HTERT RPE-1 (cell line): ENCODE results near the gene EMC10.

Experiments
- in situ Hi-C: fragments of 300-500 bp; cut with MboI; formaldehyde crosslinking; loops from 4 replicates; pipeline ENCODE4 v1.14.3; 2020; ENCODE audit warnings: low sequenced_read_pairs

The EMC10 gene

DNA sequence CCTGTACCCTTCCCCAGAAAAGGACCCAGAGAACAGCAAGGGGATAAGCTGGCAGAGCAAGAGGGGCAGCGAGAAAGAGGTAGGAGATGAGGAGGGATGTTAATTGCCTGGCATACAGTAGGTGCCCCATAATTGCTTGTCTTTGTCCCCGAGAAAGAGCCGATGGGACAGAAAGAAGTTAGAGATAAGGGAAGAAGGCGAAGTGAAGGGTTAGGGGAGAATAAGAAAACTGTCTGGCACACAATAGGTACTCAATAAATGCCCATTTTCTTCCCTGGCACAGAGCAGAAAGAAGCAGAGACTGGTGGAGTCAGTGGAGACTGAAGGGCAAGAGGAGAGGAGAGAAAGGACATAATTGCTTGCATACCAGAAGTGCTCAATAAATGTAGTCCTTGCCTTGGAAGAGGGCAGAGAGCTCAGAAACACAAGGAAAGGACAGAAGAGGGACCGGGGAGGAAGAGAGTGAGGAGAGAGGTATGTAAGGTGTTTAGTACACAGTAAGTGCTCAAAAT, 18.8 kb downstream of the EMC10 start:
- in situ Hi-C loops = no loop called here

DNA sequence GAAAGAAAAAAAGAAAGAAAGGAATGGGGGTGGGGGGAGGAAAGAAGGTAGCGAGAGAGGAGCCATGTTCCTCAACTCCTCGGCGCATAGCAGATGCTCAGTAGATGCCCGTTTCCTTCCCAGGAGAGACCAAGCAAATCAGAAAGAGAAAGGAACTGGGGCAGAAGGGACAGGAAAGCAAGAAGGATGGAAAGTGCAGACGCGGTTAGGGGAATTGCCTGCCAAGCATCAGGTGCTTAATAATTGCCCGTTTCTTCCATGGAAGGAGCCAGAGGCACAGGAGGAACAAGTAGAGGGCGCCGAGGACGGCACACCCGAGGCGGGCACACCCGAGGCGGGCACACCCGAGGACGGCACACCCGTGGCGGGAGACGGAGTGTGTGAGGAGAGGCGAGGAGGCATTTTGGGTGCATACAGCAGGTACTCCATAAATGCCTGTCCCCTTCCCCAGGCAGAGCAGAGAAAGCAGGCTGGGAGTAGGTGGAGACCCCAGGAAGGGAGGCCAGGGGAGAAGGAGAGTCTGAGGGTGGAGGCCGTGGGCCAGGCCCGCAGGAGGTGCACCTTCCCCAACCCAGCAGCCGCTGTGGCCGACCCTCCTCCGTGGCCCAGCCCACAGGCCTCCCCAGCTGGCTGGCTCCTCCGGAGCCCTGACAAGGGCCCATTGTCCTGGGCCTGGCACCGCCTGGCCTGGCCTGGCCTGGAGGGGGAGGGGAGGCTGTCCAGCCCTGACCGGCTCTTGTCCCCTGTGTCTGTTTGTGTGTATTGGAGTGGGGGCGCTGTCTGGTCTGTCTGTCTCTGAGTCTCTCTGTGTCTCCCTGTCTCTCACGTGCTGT, 20.1 kb downstream of the EMC10 start:
- in situ Hi-C loops = no loop called here

DNA sequence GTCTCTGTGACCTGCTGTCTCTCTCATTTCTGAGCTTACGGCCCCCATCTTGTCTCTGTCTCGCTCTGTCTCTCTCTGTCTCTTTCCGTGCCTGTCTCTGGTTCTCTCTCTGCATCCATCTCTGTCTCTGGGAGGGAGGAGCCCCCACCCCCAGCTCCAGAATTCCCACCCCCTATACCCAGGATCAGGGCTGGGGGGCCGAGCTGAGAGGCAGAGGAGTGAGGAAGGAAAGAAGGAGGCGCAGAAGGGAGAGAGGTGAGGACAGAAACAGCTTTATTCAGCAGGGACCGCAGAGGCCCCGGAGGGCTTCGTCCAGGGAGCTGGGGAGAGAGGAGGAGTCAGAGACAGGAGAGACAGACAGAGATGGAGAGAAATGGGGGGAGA, 20.7 kb downstream of the EMC10 start:
- in situ Hi-C loops = no loop called here

DNA sequence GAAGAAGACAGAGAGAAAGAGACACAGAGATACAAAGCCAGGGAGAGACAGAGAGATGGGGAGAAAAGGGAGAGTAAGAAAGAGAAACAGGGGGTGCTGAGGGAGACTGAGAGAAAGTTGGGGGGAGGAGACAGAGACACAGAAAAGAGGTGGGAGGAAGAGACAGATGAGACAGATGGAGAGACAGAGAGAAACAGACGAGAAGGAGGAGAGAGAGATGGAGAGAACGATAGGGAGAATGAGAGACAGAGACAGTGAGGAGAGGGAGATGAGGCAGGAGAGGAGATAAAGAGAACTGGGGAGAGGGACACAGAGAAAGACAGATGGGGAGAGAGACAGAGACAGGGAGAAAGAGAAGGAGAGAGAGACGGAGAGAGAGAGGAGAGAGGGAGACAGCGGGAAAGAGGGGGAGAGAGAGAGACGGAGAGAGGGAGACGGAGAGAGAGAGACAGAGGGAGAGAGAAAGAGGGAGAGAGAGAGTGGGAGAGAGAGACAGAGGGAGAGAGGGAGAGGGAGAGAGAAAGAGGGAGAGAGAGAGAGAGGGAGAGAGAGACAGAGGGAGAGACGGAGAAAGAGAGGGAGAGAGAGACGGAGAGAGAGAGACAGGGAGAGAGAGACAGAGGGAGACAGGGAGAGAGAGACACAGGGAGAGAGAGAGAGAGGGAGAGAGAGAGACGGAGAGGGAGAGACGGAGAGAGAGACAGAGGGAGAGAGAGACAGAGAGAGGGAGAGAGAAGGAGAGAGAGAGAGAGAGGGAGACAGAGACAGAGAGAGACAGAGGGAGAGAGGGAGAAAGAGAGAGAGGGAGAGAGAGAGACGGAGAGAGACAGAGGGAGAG, 22.1 kb downstream of the EMC10 start:
- in situ Hi-C loops = no loop called here

DNA sequence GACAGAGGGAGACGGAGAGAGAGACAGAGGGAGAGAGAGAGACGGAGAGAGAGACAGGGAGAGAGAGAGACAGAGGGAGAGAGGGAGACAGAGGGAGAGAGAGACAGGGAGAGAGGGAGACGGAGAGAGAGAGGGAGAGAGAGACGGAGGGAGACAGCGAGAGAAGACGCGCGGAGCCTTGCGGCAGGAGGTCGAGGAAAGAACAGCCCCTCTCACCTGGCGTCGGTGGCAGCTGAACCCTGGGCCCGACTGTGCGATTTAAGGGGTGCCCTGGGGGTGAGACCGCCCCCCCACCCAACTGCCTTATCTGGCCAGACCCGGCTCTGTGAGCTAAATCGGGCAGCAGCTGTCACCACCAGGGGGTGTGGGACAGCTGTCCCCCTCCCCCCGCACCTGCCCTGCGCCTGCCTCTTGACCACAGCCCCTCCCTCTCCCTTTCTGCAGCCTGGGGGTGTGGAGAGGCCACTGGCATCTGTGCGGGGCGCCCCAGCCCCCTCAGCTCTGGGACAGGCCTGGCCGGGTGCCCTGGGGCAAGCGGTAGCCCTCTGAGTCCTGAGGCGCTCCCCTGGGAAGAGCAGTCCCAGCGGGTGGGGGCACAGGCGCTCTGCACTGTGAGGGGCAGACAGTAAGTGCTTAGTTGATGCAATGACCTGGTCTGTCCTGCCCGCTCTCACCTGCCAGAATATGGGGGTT, 23.9 kb downstream of the EMC10 start:
- in situ Hi-C loops = no loop called here

DNA sequence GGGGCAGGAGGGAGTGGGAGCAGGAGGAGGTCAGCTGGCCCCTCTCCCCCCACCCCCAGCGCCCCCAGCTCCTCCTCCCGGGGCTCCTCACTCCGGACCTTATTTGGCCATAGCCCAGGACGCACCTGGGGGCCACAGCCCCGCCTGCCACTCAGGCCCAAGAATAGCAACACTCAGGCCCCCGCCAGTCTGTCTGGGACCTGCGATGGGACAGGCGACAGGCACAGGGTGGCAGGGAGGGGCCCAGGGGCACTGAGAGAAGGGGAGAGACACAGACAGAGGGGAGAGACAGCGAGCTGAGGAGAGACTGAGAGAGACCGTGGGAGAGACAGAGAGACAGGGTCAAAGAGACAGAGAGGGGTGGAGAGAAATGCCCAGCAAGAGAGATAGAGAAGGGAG, 24.4 kb downstream of the EMC10 start:
- in situ Hi-C loops = no loop called here

DNA sequence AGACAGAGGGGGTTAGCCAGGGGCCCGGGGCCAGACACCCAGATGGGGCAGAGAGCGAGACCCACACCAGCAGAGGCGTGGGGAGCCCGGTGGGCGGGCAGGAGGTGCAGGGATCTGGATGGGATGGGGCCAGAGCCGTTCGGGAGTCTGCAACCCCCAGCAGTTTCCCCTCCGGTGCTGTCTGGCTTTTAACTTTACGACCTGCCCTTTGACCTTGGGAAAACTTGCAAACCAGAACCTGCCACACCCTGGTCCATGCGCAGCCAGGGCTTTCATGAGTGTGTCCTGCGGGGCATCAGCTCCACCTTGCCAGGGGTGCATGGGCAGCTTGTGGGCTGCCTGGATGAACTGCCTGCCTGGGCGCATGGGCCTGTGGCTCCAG, 24.9 kb downstream of the EMC10 start:
- in situ Hi-C loops = no loop called here

DNA sequence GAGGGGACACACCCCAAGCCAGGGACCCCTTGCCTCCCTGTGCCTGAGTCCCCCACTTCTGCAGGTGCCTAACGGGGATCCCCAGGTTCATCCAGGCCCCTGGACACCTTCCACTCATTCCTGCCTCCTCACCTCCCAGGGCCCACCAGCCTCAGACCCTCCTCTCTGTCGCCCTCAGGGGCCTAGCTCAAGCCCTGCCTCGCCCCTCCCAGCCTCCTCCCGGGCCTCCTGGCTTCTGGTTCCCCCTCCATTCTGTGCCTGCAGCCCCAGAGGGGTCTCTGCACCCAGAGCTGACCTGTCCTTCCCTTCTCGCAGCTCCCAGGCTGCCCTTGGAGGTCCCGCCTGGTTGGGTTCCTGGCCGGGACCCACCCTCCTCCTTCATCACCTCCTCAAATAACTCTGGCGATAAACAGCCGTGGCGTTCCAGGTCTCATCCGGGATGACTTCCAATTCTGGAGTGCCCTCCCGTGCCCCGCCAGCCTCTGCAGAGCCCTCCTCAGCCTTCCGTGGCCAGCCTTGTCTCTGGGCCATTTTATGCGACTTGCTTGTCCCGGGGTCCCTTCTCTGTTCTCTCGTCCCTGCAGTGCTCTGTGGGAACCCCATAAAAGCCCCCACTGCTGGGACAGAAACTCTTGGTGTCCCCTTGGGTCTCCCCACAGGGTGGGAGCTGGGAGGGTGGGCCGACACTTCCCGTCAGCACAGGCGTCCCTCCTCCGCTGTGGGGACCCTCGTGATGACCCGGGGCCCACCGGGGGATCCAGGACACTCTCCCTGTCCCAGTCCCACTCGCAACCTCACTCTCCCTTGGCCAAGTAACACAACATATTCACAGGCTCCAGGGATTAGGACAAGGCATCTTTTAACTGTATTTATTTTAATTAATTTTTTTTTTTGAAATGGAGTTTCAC, 25.5 kb downstream of the EMC10 start:
- in situ Hi-C loops = no loop called here

DNA sequence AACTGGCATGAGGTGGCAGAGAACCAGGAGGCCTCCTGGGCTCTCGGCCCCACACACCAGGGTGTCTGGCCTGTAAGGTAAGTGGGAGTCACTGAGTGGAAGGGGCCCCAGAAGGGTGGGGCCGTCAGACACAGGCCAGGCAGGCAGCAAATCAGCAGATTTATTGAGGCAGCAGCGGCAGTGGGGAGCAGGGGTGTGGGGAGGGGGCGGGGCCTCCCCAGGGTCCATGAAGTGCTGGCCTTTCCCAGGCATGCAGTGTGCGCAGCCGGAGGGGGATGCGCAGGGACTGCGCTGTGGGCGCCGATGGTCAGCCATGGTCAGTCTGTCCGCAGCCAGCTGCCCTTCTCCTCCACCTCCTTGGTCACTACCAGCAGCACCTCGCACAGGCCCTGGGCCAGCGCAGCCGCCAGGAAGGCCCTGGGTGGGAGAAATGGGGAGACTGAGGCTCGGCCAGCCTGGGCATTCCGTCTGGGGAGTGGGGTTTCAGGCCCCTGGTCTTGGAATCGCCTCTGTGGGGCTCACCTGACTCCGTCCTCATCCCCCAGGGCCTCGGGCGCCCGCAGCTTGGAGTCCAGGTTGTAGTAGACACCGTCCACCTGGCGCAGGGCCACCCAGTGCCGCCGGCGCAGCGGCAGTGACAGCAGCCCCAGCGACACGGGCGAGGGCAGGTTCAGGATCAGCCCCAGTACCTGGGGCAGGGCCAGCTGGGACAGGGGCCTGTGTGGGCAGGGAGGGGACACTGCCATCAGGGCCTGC, 29.7 kb downstream of the EMC10 start:
- in situ Hi-C loops = no loop called here

DNA sequence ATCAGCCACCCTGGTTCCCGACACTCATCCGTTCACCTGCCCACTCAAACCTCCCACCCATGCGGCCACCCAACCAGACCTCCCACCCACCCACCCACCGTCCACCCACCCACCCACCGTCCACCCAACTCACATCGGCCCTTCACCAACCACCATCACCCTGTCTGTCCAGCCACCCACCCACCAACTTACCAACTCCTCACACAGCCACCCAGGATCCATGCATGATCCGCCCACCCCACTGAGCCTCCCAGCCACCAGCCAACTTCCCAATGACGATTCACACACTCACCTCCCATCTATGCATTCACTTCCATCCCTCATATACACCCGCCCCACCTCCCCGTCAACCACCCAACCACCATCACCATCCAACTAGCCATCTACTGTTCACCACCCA, 30.4 kb downstream of the EMC10 start:
- in situ Hi-C loops = no loop called here

DNA sequence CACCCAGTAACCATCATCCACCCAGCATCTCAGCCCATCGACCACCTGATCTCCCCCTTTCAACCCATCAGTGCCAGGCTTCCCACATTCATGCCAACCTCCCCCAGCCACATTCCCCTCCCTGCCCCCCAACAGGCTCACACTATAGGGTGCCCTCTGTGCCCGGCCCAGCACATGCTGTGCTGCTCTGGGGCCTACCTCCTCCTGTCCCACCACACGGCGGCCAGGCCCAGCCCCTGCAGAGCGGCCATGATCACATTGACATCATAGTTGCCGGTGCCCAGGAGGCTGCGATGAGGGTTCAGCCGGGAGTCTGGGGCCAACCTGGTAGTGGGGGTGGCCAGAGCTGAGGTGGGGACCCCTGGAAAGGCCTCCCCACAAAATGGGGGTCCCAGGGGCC, 31.1 kb downstream of the EMC10 start:
- in situ Hi-C loops = no loop called here

DNA sequence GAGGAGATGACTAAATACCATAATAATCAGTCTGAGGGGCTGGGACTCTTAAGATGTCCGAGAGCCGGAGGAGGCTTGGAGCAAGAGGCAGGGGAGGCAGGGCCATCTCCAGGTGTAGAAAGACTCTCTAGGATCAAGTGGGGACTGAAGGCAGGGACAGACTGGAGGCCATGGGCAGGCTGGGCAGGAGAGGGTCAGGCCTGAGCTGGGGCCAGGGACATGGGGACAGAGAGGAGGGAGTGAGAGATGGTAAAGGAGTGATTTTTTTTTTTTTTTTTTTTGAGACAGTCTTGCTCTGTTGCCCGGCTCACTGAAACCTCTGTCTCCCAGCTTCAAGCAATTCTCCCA, 32.5 kb downstream of the EMC10 start:
- in situ Hi-C loops = no loop called here

DNA sequence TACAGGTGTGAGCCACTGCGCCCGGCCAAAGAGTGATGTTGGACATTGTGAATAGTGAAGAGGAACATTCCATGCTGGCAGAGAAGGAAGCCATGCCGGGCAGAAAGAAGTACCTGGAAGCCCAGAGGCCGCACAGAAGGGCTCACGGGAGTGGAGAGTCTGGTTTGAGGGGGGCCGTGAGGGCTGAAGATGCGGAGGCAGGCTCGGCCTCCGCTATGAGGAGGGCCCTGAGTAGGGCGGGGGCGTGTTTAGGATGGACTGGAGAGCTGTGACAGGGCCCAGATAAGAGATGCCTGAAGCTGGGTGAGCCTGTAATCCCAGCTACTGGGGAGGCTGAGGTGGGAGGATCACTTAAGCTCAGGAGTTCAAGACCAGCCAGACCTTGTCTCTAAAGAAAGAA, 33.1 kb downstream of the EMC10 start:
- in situ Hi-C loops = no loop called here

DNA sequence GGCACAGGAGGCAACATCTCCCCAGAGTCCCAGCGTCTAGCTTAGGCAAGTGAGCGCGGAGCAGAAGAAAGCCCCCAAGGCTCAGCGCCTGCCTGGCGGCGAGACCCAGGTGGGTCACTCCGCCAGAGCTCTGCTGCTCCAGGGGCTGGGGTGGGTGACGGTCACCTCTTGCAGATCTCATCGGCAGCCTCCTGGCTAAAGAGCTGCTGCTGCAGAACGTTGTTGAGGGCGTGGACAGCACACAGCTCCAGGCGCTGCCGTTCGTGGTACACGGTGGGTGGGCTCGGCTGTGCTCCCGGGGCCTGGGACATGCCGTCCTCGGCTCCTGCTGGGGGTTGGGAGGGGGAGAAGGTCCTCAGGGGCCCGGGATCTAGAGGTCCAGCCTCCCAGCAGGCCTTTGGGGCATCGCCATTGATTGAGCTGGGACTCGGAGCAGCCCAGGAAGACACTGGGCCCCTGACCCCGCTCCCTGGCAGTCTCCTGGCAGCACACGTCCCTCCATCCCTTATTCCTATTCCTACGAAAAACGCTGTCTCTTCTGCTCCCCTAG, 33.9 kb downstream of the EMC10 start:
- in situ Hi-C loops = no loop called here

DNA sequence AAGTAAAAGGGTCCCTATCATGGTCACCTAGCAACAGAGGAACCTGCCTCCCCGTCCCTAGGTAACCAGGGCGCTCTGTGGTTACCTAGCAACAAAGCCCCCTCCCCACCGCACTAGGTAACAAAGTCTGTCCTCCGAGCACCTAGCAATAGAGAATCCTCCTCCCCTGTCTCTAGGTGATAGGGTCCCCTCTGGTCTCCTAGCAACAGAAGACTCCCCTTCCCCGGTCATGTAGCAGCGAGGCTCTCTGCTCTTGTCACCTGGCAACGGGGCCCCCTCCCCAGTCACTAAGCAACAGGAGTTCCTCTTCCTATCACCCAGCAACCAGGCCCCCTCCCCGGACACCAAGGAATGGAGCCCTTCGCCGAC, 34.4 kb downstream of the EMC10 start:
- in situ Hi-C loops = no loop called here

DNA sequence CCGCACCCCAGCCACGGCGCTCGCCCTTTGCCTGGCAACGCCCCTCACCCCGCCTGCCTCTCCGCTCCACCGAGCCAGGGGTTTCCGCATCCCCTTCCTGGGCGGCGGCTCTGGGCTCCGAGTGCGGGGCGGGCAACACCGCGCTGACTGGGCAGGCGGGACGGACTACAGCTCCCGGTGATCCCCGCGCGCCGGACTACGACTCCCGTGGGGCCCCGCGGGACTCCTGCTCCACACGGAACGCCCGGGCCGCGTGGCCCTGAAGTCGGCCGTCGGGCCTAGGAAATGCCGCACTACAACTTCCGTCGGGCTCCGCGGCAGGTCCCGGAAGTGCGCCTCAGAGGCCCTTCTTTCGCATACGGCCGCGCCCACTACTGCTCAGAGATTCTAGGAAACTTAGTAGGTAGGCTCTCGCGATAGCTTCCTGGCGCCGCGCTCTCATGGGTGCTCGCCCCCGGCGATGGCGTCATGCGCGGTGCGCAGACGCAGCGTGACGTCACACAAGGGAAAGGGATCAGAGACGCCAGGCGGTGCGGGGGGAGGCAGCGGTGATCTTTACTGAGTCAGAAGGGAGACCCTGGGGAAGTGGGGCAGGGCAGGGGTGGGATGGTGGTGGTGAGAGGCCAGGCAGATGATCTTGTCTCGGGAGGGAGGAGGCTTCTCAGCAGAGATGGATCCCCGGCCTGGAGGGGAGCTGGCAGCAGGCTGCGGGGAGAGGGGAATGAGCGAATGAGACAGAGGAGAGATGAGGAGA, 34.9 kb downstream of the EMC10 start, which contains the start of gene JOSD2:
Gene JOSD2 (minus strand): TSS at position 123 of the 754 bp plus-strand sequence. CDS start 760 bp downstream, outside the sequence.
- in situ Hi-C loops = no loop called here

DNA sequence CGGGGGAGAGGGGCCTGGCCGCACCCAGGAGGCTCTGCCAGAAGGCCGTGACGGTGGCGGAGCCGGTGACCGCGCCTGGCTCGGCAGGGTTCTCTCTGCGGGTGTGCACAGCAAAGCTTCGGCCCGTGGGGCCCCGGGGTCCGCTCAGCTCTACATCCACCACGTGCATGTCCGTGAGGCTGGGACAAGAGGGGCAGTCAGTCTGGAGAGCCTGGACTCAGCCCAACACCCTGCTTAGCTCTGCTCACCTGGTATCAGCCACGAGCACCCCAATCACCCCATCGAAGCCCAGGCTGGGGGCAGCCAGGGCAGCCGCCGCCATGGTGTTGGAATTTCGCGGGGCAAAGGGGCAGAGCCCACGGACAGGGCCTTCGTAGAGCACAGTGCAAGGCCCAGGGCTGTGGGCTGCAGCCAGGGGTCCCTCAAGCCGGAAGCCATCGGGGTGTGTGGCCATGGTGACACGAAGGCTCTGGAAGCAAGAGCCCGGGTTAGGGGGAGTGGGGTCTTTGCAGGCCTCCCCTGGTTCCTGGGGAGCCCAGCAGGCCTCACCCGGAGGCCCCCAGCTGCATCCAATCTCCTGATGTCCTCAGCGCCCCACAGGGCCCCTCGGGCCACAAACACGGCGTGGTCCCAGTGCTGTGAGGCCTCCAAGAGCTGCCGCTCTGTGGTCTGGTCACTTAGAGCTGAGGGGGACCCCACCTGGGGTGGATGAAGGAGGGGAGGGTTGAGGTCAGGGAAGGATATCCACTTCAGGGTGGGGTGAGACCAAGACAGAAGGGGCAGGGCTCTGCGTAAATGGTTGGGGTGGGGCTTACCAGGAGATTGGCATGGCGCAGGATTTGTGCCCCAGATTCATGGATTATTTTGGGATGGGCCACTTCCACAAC, 36.0 kb downstream of the EMC10 start:
- in situ Hi-C loops = no loop called here
